NCI-H146 (cell line): ENCODE measurements around the gene KLF13.
"Not testable (repeated sequence)": the region's sequence is repeated elsewhere in the genome, so short reads cannot be mapped to it uniquely, and the experiment has no call there.

Experiments used
- DNase-seq: peaks from one replicate; lab custom pipeline; 2025; lab: John Stamatoyannopoulos, UW

Gene KLF13

DNA sequence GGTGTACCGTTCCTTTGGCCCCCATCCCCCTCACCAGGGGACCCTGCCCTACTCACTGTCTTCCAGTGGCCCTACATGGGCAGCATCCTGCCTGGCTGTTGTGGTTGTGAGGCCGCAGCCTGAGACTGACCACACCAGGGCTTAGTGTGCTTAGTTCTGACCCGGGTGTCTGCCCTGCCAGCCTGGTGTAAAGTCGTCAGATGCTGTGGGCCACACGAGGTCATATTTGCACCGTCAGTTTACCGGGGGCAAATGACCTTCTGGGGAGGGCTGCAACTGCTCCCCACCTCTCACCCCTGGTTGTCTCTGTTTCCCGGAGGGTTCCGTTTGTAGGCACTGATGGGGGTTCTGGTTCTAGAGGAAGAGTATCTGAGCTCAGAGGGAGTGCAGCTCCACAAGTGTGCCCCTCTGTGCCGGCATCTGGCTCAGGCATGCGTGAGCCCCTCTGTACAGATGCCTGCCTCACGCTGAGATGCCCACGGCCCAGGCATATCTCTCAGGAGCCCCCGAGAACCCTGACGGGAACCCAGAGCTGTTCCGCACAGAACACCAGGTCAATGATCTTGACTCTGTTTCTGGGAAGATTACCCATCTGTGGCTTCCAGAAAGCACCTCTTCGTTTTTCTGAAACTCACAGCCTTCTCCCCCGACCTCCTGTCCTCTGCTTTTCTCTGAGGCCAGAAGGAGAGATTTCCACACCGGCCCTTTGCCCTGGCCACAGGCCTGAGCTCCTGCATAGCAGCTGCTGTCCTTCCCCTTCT, 19.2 kb downstream of the KLF13 start:
- no peak for DNase-seq

DNA sequence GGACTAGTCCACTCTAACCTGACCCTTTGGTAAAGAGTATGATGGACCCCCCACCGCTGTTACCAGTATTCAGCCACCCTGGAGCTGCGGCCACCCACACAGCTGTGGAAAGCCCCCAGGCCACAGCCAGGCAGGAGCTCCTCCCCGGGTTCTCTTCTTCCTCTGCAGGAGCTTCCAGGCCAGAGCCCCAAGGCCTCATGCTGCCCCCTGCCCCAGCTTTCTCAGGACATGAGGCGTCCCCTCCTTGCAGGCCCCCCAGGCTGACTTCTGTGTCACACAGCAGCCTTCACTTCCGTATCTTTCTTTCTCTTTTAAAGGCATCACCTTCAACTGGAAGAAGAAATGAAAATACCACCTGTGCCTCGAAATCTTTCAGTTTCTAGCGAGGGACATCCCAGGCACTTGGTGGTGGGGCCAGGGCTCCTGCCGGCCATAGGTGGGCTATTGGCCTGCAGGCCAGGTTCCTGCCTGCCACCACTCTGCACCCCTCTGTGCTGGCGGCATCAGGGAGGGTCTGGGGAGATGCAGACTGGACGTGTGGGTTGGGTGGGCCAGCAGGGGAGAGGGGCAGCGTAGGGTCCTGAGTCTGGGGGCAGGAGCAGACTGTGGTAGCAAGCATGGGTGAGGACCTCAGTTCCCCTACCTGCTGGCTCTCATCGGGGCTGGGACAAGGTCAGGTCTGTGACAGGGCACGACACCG, 19.9 kb downstream of the KLF13 start:
- no peak for DNase-seq

- no peak for DNase-seq
Observed at GRCh38 chr15:31347067-31347975, 20.7 kb downstream of the KLF13 start.

- no peak for DNase-seq
Observed at GRCh38 chr15:31347981-31348803, 21.6 kb downstream of the KLF13 start.

GRCh38 chr15:31349233-31350141, 22.9 kb downstream of the KLF13 start:
- no peak for DNase-seq

DNA sequence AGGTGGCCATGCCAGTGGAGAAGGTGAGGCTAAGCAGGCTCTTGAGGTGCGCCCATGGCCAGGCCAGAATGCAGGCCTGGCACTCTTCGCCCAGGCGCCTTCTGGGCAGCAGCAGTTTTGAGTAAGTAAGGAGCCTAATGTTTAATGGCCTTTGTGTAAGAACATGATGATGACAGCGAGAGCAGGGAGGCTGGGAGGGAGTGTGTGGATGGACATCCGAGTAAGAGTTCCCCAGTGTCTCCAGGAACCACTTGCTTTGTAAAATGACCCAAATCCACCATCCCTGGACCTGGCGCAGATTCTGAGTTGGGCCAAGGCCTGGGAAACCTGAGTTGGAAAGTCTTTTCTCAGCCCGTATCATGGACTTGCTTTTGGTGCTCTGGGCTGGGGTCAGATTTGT, 24.1 kb downstream of the KLF13 start:
- DNase-seq = no peak

DNA sequence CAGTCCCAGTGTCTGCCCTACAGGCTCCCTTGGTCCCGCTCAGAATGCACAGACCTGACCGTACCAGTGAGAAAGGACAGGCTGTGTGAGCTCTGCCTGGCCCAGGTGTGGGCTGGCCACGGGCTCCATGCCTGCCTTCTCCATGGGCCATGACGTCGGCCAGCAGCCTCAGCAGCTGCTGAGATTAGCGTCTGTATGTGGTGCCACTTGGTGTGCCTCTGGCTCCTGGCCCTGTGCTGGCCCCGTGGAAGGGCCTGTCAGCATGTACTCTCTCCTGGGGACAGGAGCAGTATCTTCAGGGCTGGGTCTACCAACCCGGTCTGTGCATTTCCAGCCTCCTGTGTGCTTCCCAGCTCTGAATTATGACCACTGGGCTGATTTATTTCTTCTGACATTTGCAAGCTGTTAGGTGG, 25.7 kb downstream of the KLF13 start:
- no peak for DNase-seq

GRCh38 chr15:31352911-31353811, 26.5 kb downstream of the KLF13 start:
- peak; percentile 3 for DNase-seq

- no peak for DNase-seq
Observed at GRCh38 chr15:31353931-31354330, 27.3 kb downstream of the KLF13 start.

DNA sequence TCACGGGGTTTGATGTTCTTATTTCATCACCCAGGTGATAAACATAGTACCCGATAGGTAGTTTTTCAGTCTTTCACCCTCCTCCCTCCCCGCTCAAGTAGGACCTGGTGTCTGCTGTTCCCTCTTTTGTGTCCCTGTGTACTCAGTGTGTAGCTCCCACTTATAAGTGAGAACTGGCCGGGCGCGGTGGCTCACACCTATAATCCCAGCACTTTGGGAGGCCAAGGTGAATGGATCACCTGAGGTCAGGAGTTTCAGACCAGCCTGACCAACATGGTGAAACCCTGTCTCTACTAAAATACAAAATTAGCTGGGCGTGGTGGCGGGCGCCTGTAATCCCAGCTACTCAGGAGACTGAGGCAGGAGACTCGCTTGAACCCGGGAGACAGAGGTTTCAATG, 29.5 kb downstream of the KLF13 start:
- not testable (repeated sequence) for DNase-seq

DNA sequence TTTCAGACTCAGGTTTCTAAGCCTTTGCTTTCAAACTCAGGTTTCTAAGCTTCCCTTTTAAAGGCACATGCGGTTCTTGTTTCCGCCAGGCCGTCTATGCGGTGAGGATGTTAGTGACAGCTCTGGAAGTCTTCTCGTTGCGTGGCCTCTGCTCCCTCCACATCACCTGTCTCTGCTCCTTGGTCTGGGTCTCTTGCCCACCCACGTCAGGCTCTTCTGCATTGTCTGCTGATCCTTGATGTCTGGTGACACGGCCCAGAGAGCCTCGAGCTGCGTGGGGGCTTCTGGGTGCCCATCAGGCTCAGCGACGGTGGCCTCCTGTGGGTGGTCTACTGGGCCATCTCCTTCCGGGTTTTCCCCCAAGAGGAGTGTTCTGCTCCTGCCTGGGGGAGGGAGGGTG, 30.5 kb downstream of the KLF13 start:
- no peak for DNase-seq

- DNase-seq = no peak
Observed at GRCh38 chr15:31358163-31358562, 31.5 kb downstream of the KLF13 start.

GRCh38 chr15:31358957-31359701, 32.5 kb downstream of the KLF13 start:
- DNase-seq = no peak

DNA sequence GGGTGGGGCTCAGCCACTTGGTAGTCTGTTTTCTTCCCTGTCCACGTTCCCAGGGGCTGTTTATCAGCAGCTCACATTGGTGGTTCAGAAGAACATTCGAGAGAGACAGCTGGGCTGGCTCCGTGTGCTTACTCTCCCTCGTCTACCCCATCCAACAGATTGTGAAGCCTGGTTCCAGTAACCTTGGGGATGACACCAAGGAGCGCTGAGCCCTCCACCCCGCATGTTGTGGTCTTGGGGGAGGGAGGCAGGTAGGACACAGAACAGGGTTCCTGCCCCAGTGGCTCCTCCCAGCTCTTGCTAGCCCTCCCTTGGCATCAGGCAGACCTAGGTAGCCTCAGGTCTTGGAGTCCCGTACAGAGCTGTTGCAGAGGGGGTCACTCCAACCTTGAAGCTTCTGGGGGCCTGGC, 33.1 kb downstream of the KLF13 start:
- no peak for DNase-seq

DNA sequence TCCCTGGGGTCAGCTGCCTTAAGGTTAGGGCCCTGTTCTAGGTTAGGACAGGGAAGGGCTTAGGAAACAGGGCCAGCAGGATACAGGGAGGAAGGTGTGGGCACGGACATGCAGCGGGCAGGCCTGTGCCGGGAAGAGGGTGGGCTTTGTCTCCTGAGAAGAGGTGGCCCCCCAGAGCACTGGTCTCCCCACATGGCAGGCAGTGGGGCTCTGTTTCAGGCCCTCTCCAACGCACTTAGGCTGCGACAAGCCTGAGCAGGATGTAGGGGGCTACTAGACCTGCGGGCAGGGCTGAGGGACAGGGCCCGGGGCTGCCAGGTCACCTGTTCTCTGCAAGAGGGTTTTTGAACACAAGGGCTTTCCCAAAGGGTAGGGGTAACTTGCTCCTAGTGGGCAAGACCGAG, 33.5 kb downstream of the KLF13 start:
- peak; percentile 23 for DNase-seq

DNA sequence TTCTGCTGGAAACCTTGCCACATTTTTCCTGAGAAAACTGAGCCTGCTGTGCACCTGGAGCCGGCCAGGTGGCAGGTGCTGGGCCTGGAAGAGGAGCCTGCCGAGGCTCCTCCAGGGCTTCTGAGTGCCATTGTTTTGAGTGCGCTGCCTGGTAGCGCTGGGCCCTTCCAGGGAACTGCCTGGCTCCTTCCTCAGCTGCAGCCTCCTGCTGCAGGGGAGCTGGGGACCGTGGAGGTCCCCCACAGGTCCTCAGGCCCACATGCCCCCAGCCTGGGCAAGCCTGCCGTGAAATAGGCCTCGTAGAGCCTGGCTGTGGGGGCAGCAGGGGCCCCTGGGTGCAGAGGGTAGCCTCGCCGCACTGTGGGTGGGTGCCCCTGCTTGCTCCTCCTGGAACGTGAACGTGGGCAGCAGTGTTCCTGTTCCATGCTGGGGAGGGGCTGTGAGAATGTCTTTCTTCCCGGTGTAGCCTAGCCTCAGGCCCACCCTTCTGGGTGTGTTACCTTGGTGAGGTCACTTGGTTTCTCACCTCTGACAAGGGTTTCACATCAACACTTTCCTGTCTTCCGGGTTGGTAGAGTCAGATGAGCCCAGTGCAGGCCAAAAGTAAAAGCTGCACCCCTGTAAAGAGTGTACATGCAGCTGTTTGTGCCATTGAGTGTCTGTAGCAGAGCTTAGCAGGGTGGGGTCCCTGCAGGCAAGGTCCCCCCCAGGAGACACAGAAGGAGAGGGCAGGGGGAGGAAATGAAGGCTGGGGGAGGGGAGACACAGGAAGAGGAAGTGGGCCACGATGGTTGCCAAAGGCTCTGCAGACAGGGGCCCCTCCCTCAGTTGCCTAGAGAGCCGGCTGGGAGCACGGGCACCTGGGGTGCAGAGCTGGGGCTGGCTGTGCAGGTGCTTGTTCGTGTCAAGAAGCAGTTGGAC, 34.5 kb downstream of the KLF13 start:
- peak; percentile 81 for DNase-seq

- DNase-seq = no peak
Observed at GRCh38 chr15:31361764-31362515, 35.3 kb downstream of the KLF13 start.
